Stimulated activated CD4-positive, alpha-beta T cell treated with anti-CD3 and anti-CD28 coated beads, Interleukin-2, amount 100 ng/mL, for 24 hours (primary cell): ENCODE measurements around the gene TAF6.

Experiments used
- DNase-seq, 2 donors: peaks; one replicate each; pipeline ENCODE4 v3.0.0-alpha.2; 2020

TAF6 gene

GRCh38 chr7:100064162-100064561 lies 55.0 kb downstream of the TAF6 start:
- no peak for DNase-seq

- no peak for DNase-seq
Observed at GRCh38 chr7:100063376-100063775, 55.8 kb downstream of the TAF6 start.

GRCh38 chr7:100061518-100062193 lies 57.5 kb downstream of the TAF6 start:
- no peak for DNase-seq

GRCh38 chr7:100059251-100059739 lies 59.9 kb downstream of the TAF6 start:
- no peak for DNase-seq
